ENCODE data around the gene ACKR2.
A peak's percentile ranks its signal among the peaks of the same experiment; 100 is the strongest.

The ACKR2 gene

GRCh38 chr3:42836150-42837123 lies 27.2 kb downstream of the ACKR2 start:
- H3K4me3 ChIP-seq (ENCODE audit: low read depth, low read length): no peak overlapping the region
- H3K9me3 ChIP-seq (ENCODE audit: severe bottlenecking): no peaks in the 10 kb centered on the region
- no peaks in the 10 kb centered on the region for H3K36me3 ChIP-seq
- no peak for DNase-seq
- no peak overlapping the region for H3K27ac ChIP-seq
- TF ChIP-seq CTCF (IDR thresholded peaks at IDR 0.05; ENCODE audit: low read depth, low read length): no peak
- H3K27me3 ChIP-seq (ENCODE audit: insufficient read depth, low read depth, severe bottlenecking): no peaks in the 10 kb centered on the region

- DNase-seq: no peak
- no peak for TF ChIP-seq CTCF (IDR thresholded peaks at IDR 0.05; ENCODE audit: low read depth, low read length)
Observed at GRCh38 chr3:42838571-42838970, 29.3 kb downstream of the ACKR2 start.

GRCh38 chr3:42839616-42840015 lies 30.4 kb downstream of the ACKR2 start:
- TF ChIP-seq CTCF (IDR thresholded peaks at IDR 0.05; ENCODE audit: low read depth, low read length): peak; percentile 65
- peak; percentile 51 for DNase-seq
- no peaks in the 10 kb centered on the region for H3K27me3 ChIP-seq (ENCODE audit: insufficient read depth, low read depth, severe bottlenecking)
- no peak overlapping the region for H3K27ac ChIP-seq
- no peaks in the 10 kb centered on the region for H3K36me3 ChIP-seq
- no peak overlapping the region for H3K4me3 ChIP-seq (ENCODE audit: low read depth, low read length)
- H3K9me3 ChIP-seq (ENCODE audit: severe bottlenecking): no peaks in the 10 kb centered on the region

More at GRCh38 chr3:42838571-42838970, 29.3 kb downstream of the ACKR2 start:
- H3K27me3 ChIP-seq (ENCODE audit: insufficient read depth, low read depth, severe bottlenecking): no peaks in the 10 kb centered on the region
- no peak overlapping the region for H3K27ac ChIP-seq
- no peak overlapping the region for H3K4me3 ChIP-seq (ENCODE audit: low read depth, low read length)
- no peaks in the 10 kb centered on the region for H3K36me3 ChIP-seq
- no peaks in the 10 kb centered on the region for H3K9me3 ChIP-seq (ENCODE audit: severe bottlenecking)

- no peaks in the 10 kb centered on the region for H3K27me3 ChIP-seq (ENCODE audit: insufficient read depth, low read depth, severe bottlenecking)
- no peak for DNase-seq
Observed at GRCh38 chr3:42841332-42841731, 32.1 kb downstream of the ACKR2 start.

GRCh38 chr3:42843713-42844411 lies 34.6 kb downstream of the ACKR2 start:
- Histone ChIP-seq H3K27me3 (ENCODE audit: insufficient read depth, low read depth, severe bottlenecking) (no peaks in the 10 kb centered on the region), H3K27ac (no peak overlapping the region), H3K4me3 (ENCODE audit: low read depth, low read length) (no peak overlapping the region), H3K9me3 (ENCODE audit: severe bottlenecking) (no peaks in the 10 kb centered on the region), H3K36me3 (no peaks in the 10 kb centered on the region)
- no peak for TF ChIP-seq CTCF (IDR thresholded peaks at IDR 0.05; ENCODE audit: low read depth, low read length)
- no peak for DNase-seq

More at GRCh38 chr3:42841332-42841731, 32.1 kb downstream of the ACKR2 start:
- Histone ChIP-seq H3K4me3 (ENCODE audit: low read depth, low read length) (no peak overlapping the region), H3K27ac (no peak overlapping the region), H3K9me3 (ENCODE audit: severe bottlenecking) (no peaks in the 10 kb centered on the region), H3K36me3 (no peaks in the 10 kb centered on the region)
- no peak for TF ChIP-seq CTCF (IDR thresholded peaks at IDR 0.05; ENCODE audit: low read depth, low read length)
